GM19324 (cell line): ENCODE results near the gene NEGR1.

Source experiments
- ATAC-seq: cut with Tn5 transposase; IDR thresholded peaks from one replicate; pipeline ENCODE4 v1.9.1; 2021; ENCODE audit warnings: mild to moderate bottlenecking, moderate library complexity; ENCODE audit not compliant: unreplicated experiment, low FRiP score

NEGR1 gene

GRCh38 chr1:71526824-71527223 lies 755.5 kb downstream of the NEGR1 start:
- ATAC-seq = no peak

- no peak for ATAC-seq
Measured at GRCh38 chr1:71522721-71523120, 759.6 kb downstream of the NEGR1 start.

GRCh38 chr1:71521655-71522264 lies 760.6 kb downstream of the NEGR1 start:
- peak; percentile 57 for ATAC-seq

- ATAC-seq = no peak
Measured at GRCh38 chr1:71511505-71511904, 770.8 kb downstream of the NEGR1 start.

GRCh38 chr1:71510725-71511124 lies 771.6 kb downstream of the NEGR1 start:
- ATAC-seq = no peak

- no peak for ATAC-seq
Measured at GRCh38 chr1:71509051-71509595, 773.2 kb downstream of the NEGR1 start.

GRCh38 chr1:71502006-71502405 lies 780.3 kb downstream of the NEGR1 start:
- no peak for ATAC-seq

DNA sequence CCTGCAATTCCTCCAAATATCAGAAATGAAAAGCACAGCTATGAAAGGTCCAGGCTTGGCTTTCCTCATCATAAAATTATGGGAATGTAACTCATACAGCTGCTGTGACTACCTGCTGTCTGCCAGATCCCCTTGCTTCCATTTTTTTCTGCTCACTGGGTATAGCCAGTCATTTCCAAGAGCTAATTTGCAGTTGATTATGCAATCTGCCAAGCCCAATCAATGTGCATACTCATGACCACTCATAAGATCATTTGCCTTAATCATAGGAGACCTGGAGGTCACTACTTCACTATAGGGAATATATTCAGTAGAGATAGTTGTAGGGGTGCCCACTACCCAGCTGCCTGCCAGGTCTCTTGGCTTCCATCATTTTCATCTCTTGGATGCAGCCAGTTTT lies 783.8 kb downstream of the NEGR1 start:
- no peak for ATAC-seq

- ATAC-seq = no peak
Measured at GRCh38 chr1:71494163-71494562, 788.2 kb downstream of the NEGR1 start.

DNA sequence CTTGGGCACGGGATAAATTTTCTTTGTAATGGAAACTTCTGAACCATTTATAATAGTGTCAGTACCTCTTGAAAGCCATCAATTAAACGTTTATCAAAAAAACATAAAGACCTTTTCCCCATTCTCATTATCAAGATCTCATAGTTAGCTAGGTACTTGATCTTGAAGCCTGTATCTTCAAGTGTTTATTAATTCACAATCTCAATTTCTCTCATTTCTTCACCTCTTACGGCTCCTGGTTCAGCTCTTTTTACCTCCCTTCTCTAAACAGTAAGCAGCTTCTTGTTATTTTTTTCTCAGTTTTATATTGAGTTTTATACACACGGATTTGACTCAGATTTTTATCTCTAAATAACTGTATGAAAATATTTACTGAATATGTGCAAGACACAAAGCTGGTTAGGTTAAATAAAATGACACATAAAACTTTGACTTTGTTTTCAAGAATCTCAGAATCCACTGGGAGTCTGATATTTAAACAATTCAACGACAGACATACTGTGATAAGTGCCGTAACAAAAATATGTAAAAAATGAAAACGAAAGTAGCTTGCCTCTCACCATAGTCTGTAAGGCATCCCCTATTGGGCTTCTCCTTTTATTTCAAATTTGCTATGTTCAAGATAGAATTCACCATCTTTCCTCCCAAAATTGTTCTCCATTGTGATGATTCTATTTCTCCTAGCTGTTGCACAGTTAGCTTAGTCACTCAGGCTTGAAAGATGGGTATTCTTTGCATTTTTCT lies 789.9 kb downstream of the NEGR1 start:
- ATAC-seq = no peak

DNA sequence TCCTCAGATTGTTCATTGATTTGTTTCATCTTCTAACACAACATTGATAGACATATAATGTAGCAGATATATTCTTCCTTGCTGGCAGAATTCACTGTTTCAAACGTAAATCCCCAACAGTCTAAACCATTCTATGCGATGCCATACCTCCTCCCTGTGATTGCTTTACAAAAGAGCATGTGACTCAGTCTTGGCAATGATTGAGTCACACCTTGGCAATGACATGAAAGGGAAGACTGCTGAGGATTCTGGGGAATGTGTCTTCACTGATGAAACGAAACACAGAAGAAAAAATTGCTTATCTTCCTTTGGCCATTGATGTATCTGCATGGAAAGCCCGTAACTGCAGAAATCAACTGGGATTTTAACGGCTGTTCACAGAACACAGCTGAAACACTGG lies 791.9 kb downstream of the NEGR1 start:
- no peak for ATAC-seq

DNA sequence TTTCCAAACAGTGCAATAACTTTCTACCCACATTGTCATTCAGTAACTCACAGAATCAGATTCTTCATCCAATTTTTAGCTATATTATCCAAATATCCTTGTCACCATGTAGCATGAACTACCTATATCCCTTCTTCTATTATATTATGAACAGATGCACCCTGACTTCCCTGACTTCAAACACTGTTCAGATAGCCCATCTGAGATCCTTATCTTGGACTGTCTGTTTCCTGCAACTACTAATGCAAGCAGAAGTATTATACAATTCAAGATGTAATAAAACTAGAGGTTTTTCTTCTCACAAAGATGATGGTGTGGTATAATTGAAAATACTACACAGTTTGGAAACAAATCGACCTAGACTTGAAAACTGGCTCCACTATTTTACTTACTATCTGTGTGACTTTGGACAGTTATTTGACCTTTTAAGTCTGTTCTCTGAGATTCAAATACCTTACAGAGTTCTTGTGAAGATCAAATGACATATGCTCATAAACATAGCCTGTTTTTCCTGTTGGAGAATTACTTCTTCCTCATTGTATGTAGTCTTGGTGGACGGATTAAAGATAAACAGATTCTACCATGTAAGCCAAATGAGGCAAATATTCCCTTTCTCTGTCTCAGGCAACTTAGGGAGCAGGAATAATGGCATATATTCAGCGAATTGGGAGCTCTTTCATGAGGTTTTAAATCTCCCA lies 793.6 kb downstream of the NEGR1 start:
- no peak for ATAC-seq

DNA sequence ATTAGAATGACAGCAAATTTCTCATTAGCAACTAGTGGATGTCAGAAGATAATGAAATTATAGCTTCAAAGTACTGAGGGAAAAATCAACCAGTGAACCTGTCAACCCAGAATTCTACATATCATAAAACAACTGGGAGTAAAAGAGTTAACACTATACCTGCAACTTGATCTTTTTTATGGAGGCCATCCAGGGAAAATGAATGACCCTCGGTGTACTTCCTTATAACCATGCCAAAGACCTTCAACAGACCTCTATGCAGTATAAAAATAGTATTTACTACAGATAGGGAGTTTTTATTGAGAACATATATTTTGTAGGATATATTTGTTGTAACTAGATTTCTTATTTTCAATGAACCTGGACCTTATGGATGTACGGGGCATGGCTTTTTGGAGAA lies 809.0 kb downstream of the NEGR1 start:
- ATAC-seq = no peak

GRCh38 chr1:71465093-71465492 lies 817.2 kb downstream of the NEGR1 start:
- ATAC-seq = no peak

DNA sequence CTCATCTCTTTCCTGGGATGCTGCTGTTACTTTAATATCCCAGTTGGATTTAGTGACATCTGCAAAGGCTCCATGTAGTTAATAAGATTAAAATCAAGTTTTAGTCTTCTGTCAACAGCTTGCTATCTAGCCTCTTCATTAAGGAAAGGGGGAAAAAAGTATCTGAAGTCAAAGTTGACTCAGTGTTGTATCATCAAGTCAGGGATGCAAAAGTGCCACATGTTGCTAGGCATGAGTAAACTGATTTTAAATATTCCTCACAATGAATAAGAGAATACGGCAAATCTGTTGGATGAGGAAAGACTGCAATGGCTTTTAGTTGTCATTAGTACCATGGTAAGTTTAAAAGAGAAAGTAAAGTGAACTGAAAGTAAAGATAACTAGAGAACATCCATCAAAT lies 818.3 kb downstream of the NEGR1 start:
- ATAC-seq = no peak

GRCh38 chr1:71463144-71463543 lies 819.2 kb downstream of the NEGR1 start:
- ATAC-seq = no peak

- no peak for ATAC-seq
Measured at GRCh38 chr1:71462247-71462646, 820.1 kb downstream of the NEGR1 start.

- ATAC-seq = no peak
Measured at GRCh38 chr1:71461416-71461815, 820.9 kb downstream of the NEGR1 start.

DNA sequence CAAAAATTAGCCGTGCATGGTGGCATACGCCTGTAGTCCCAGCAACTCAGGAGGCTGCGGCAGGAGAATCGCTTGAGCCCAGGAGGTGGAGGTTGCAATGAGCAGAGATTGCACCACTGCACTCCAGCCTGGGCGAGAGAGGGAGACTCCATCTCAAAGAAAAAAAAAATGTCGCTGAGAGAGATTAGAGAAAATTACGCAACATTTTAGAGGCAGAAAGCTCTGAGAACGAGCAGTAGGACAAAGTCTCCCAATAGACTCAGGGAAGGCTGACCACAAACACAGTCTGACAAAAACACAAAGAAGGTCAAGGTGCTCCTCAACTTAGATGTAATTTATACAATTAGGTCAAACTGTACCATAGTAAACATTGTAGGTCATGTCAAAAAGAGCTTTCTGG lies 833.9 kb downstream of the NEGR1 start:
- ATAC-seq = no peak

- ATAC-seq = no peak
Measured at GRCh38 chr1:71438626-71439025, 843.7 kb downstream of the NEGR1 start.

DNA sequence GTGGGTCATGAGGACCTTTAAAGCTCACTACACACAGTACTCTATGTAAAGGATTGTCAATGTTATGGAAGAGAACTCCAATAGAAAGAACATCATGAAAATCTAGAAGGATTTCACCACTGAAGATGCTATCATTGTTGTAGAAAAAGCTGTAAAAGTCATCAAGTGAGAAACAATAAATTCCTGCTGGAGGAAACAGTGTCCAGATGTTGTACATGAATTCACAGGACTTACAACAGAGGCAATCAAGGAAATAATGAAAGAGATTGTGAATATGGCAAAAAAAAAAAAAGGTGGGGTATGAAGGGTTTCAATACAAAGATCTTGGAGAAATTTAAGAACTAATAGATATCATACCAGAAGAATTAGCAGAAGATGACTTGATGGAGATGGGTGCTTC lies 846.4 kb downstream of the NEGR1 start:
- ATAC-seq = no peak
